Chondrocyte (in vitro differentiated cells): Measurements from ENCODE around the gene PCDHGA5. TPM values are rescaled to one million over a fixed set of nuclear protein-coding genes. Genes with fewer than 3 reads are reported as not detected.
"Not testable (repeated sequence)": the region's sequence is repeated elsewhere in the genome, so short reads cannot be mapped to it uniquely, and the experiment has no call there.

Experiments
- DNase-seq: peaks from one replicate; pipeline ENCODE4 v3.0.0; 2021; ENCODE audit warnings: mixed read lengths, low spot score
- H3K27ac Mint-ChIP-seq: one replicate; pipeline ENCODE4 v1.8.0; 2021; ENCODE audit warnings: mild to moderate bottlenecking, moderate library complexity, mixed read lengths; ENCODE audit not compliant: unreplicated experiment
- H3K27me3 Mint-ChIP-seq: 2 replicates; pipeline ENCODE4 v1.8.0; 2021; ENCODE audit warnings: low read depth, mixed read lengths
- H3K36me3 Mint-ChIP-seq: 2 replicates; pipeline ENCODE4 v1.8.0; 2021; ENCODE audit warnings: low read depth, mixed read lengths
- H3K4me1 Mint-ChIP-seq: 2 replicates; pipeline ENCODE4 v1.8.0; 2021; ENCODE audit warnings: low read depth, mild to moderate bottlenecking, mixed read lengths
- H3K4me3 Mint-ChIP-seq: one replicate; pipeline ENCODE4 v1.8.0; 2021; ENCODE audit warnings: mild to moderate bottlenecking, moderate library complexity, mixed read lengths; ENCODE audit not compliant: unreplicated experiment
- H3K9me3 Mint-ChIP-seq: 2 replicates; pipeline ENCODE4 v1.8.0; 2021; ENCODE audit warnings: low read depth, mixed read lengths
- total RNA-seq: library from RNA; stranded (reverse); gene quantifications from 3 replicates; pipeline ENCODE4 v1.2.1, GENCODE V29; 2021
- TF ChIP-seq, protein P1 (sequence below): fragments of 200-600 bp; sonication (generic); IDR thresholded peaks from 2 replicates; pipeline ENCODE4 v1.5.0; 2021; ENCODE audit warnings: antibody characterized with exemption, mild to moderate bottlenecking, moderate library complexity

Gene PCDHGA5
- total RNA-seq, 1 donor from 2014 or later: 0.27 TPM

DNA sequence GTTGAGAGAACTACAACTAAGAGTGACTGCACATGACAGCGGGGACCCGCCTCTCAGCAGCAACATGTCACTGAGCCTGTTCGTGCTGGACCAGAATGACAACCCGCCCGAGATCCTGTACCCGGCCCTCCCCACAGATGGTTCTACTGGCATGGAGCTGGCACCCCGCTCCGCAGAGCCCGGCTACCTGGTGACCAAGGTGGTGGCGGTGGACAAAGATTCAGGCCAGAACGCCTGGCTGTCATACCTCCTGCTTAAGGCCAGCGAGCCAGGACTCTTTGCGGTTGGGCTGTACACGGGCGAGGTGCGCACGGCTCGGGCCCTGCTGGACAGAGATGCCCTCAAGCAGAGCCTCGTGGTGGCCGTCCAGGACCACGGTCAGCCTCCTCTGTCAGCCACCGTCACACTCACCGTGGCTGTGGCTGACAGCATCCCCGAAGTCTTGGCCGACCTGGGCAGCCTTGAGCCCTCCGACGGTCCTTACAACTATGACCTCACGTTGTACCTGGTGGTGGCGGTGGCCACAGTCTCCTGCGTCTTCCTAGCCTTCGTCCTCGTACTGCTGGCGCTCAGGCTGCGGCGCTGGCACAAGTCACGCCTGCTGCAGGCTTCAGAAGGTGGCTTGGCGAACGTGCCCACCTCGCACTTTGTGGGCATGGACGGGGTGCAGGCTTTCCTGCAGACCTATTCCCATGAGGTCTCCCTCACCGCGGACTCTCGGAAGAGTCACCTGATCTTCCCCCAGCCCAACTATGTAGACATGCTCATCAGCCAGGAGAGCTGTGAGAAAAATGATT lies 20.7 kb downstream of the PCDHGA5 start:
- Mint-ChIP-seq H3K4me3 (no peak overlapping the region), H3K9me3 (peaks cover 45% of the 10 kb centered on the region), H3K27ac (no peak overlapping the region), H3K27me3 (no peaks in the 10 kb centered on the region), H3K36me3 (peaks cover 4% of the 10 kb centered on the region), H3K4me1 (no peaks in the 10 kb centered on the region)
- DNase-seq: peak; percentile 88
- TF ChIP-seq, protein P1, sequence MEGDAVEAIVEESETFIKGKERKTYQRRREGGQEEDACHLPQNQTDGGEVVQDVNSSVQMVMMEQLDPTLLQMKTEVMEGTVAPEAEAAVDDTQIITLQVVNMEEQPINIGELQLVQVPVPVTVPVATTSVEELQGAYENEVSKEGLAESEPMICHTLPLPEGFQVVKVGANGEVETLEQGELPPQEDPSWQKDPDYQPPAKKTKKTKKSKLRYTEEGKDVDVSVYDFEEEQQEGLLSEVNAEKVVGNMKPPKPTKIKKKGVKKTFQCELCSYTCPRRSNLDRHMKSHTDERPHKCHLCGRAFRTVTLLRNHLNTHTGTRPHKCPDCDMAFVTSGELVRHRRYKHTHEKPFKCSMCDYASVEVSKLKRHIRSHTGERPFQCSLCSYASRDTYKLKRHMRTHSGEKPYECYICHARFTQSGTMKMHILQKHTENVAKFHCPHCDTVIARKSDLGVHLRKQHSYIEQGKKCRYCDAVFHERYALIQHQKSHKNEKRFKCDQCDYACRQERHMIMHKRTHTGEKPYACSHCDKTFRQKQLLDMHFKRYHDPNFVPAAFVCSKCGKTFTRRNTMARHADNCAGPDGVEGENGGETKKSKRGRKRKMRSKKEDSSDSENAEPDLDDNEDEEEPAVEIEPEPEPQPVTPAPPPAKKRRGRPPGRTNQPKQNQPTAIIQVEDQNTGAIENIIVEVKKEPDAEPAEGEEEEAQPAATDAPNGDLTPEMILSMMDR: no peak

DNA sequence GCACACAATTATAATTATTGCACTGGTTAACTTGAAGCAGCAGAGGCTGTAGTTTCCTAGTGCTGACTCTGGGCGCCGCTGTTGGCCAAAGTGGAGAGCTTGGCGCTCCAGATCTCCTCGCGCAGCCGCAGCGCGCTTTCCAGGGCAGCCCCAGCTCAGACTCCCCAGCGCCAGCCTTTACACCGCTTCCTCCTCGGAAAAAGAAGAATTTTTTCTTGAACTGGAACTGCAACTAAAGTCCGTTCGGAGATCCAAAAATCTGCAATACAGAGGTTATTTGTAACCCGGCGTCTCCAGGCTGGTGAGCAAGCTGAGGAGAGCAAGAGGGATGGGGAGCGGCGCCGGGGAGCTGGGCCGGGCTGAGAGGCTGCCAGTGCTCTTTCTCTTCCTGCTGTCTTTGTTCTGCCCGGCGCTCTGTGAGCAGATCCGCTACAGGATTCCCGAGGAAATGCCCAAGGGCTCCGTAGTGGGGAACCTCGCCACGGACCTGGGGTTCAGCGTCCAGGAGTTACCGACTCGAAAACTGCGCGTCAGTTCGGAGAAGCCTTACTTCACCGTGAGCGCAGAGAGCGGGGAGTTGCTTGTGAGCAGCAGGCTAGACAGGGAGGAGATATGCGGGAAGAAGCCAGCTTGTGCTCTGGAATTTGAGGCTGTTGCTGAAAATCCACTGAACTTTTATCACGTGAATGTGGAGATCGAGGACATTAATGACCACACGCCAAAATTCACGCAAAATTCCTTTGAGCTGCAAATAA lies 23.8 kb downstream of the PCDHGA5 start, which contains the start of gene PCDHGB4:
Gene PCDHGB4, plus strand, starts transcription at position 142 of the 755 bp plus-strand sequence. Its CDS starts 187 bp downstream, at position 329.
- H3K36me3 Mint-ChIP-seq, H3K4me1 Mint-ChIP-seq, DNase-seq, H3K27me3 Mint-ChIP-seq: not testable (repeated sequence)
- Mint-ChIP-seq H3K4me3 (peak within 1 kb of the TSS; percentile 68), H3K9me3 (peaks cover 46% of the 10 kb centered on the region), H3K27ac (peak within 1 kb of the TSS; percentile 27)
- TF ChIP-seq, protein P1: peak; percentile 66

DNA sequence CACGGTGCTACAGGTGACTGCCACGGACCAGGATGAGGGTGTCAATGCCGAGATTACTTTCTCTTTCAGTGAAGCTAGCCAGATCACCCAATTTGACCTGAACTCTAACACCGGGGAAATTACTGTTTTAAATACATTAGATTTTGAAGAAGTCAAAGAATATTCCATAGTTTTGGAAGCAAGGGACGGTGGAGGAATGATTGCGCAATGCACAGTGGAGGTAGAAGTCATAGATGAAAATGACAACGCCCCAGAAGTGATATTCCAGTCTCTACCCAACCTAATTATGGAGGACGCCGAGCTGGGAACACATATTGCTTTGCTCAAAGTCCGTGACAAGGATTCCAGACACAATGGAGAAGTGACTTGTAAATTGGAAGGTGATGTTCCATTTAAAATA lies 24.7 kb downstream of the PCDHGA5 start:
- no peak for DNase-seq
- peaks cover 6% of the 10 kb centered on the region for H3K36me3 Mint-ChIP-seq
- H3K27me3 Mint-ChIP-seq: no peaks in the 10 kb centered on the region
- peaks cover 2% of the 10 kb centered on the region for H3K4me1 Mint-ChIP-seq
- H3K4me3 Mint-ChIP-seq: no peak overlapping the region
- H3K9me3 Mint-ChIP-seq: peaks cover 47% of the 10 kb centered on the region
- no peak overlapping the region for H3K27ac Mint-ChIP-seq
- TF ChIP-seq, protein P1: no peak

DNA sequence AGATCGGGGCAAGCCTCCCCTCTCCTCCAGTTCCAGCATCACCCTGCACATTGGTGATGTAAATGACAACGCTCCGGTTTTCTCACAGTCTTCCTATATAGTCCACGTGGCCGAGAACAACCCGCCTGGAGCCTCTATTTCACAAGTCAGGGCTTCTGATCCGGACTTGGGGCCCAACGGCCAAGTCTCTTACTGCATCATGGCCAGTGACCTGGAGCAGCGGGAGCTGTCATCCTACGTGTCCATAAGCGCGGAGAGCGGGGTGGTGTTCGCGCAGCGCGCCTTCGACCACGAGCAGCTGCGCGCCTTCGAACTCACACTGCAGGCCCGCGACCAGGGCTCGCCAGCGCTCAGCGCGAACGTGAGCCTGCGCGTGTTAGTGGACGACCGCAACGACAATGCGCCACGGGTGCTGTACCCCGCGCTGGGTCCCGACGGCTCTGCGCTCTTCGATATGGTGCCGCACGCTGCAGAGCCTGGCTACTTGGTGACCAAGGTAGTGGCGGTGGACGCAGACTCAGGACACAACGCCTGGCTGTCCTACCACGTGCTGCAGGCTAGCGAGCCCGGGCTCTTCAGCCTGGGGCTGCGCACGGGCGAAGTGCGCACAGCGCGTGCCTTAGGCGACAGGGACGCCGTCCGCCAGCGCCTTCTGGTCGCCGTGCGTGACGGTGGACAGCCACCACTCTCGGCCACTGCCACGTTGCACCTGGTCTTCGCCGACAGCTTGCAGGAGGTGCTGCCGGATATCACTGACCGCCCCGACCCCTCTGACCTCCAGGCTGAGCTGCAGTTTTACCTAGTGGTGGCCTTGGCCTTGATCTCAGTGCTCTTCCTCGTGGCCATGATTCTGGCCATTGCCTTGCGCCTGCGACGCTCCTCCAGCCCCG lies 25.4 kb downstream of the PCDHGA5 start:
- H3K4me3 Mint-ChIP-seq: no peak overlapping the region
- DNase-seq: peak; percentile 83
- H3K36me3 Mint-ChIP-seq: peaks cover 7% of the 10 kb centered on the region
- H3K27me3 Mint-ChIP-seq: no peaks in the 10 kb centered on the region
- peaks cover 2% of the 10 kb centered on the region for H3K4me1 Mint-ChIP-seq
- TF ChIP-seq, protein P1: no peak
- H3K9me3 Mint-ChIP-seq: peaks cover 48% of the 10 kb centered on the region
- no peak overlapping the region for H3K27ac Mint-ChIP-seq
